Measurements from ENCODE around the gene ORM1. TPM values are rescaled to one million over a fixed set of nuclear protein-coding genes. Genes with fewer than 3 reads are reported as not detected.

ORM1 gene
- total and polyA plus RNA-seq, 10 of the 15 experiments (the other 5 are each of a cell fraction or from before 2014, with no cell fraction given), result 4.4 TPM; not detected in 9

DNA sequence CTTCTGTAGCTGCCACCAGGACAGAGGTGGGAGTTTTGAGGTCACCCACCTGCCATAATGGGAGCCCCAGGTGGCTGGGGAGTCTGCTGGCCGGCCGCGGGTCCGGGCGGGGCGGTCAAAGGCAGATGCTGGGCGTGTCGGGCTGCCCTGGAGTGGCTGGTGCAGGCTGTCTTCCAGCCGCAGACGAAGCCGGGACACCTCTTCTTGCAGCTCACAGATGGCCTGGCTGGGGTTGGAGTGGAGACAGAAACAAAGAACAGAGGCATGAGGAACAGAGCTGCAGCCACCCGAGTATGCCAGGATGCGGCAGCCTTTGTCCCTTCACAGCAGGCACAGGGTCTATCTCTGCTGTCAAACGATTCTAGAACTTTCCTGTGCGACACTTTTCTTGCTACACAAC is 24.8 kb downstream of the ORM1 start (continued):
- no peak for TF ChIP-seq GABPA (IDR thresholded peaks at IDR 0.05; ENCODE audit: low read depth)

DNA sequence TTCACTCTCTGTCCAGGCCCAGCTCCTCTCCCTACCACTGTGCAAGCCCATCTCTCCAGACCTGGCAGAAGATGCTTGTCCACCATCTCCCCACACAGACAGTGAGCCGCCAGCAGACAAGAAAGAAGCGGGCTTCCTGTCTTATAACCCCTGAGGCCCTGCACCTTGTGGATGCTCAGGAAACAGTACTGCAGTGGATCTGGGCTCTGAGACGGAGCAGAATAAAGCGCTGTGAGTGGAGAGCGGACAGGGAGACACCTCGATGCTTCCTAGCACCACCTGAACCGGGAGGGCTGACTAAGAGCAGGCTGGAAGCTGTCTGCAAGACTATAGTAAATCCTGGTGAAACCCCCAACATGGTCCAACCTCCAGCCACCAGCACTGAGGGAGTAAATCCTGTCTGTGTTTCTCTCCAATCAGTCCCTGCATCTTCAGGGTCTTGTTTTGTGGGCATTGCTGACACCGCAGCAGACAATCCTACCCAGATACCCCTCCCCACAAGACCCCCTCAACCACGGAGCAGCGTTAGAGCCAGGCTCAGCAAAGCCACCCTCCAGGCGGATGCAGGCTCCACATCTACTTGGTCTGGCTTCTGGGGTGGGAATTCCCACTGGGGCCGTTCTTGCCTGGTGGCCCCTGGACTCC is 25.5 kb downstream of the ORM1 start:
- no peaks in the 10 kb centered on the region for H4K20me1 ChIP-seq (ENCODE audit: control insufficient read depth, insufficient read depth)
- no peak overlapping the region for H3K4me3 ChIP-seq
- peak overlapping the region; percentile 29 for H3K27ac ChIP-seq (ENCODE audit: control insufficient read depth, insufficient read depth)
- H3K79me2 ChIP-seq (ENCODE audit: control insufficient read depth, insufficient read depth, low read length), result no peaks in the 10 kb centered on the region
- in situ Hi-C loops (cut with MboI), result no loop called here
- intact Hi-C loops (cut with micrococcal nuclease; ENCODE audit: unreplicated experiment), result loop anchor here (2.0 to 10.0 kb wide), 2 partner anchors 34 to 156 kb away; partner anchors contain the start of gene WHRN
- FAIRE-seq (no peak), DNase-seq (ENCODE audit: low read depth, low spot score) (no peak), ATAC-seq (no peak)
- H2AFZ ChIP-seq (ENCODE audit: control insufficient read depth, low read depth, low read length), result no peak overlapping the region
- ChIA-PET POLR2A (interaction anchor here (0.6 to 5.1 kb wide), 8 partner anchors 16 to 42 kb away, joined by 3 to 26 read pairs (median 4); partner anchors contain the start of gene AKNA), CTCF (interaction anchor here (1.4 to 3.3 kb wide), 3 partner anchors 19 to 42 kb away, joined by 4 to 18 read pairs (median 18); no protein-coding TSS in a partner anchor), SMC1A (ENCODE audit: uncharacterized antibody, unreplicated experiment) (interaction anchor here (1.0 to 3.1 kb wide), 11 partner anchors 8 to 269 kb away, joined by 3 to 20 read pairs (median 4); partner anchors contain the start of gene AKNA), RAD21 (ENCODE audit: unreplicated experiment) (interaction anchor here (0.9 to 2.5 kb wide), 13 partner anchors 16 to 269 kb away, joined by 3 to 29 read pairs (median 5); partner anchors contain the start of gene AKNA)
- 45% methylated on average over 12 of the region's 12 CpGs for WGBS (ENCODE audit: insufficient coverage, insufficient replicate concordance, low lambda C conversion rate, missing lambda C conversion rate)
- H3K4me1 ChIP-seq (ENCODE audit: control insufficient read depth, insufficient read depth, low read length), result peaks cover 25% of the 10 kb centered on the region
- H3K4me2 ChIP-seq (ENCODE audit: control insufficient read depth, insufficient read depth), result no peak overlapping the region
- no peaks in the 10 kb centered on the region for H3K27me3 ChIP-seq (replicated peaks in 1 of 2; ENCODE audit: control insufficient read depth in 2 of 2, insufficient read depth in 2 of 2, low read length in 1 of 2)
- peaks cover 52 to 61% of the 10 kb centered on the region in 2 experiments for H3K36me3 ChIP-seq (ENCODE audit: control insufficient read depth in 2 of 2, insufficient read depth in 2 of 2, low read length in 1 of 2)
- BruUV-seq (replicated peaks), result no TSS peak
- no peaks in the 10 kb centered on the region for H3K9me3 ChIP-seq (replicated peaks; ENCODE audit: control insufficient read depth, insufficient read depth, low read length)
- H3K9ac ChIP-seq (ENCODE audit: control insufficient read depth, insufficient read depth, low read length), result no peak overlapping the region
- TF ChIP-seq, protein P1, sequence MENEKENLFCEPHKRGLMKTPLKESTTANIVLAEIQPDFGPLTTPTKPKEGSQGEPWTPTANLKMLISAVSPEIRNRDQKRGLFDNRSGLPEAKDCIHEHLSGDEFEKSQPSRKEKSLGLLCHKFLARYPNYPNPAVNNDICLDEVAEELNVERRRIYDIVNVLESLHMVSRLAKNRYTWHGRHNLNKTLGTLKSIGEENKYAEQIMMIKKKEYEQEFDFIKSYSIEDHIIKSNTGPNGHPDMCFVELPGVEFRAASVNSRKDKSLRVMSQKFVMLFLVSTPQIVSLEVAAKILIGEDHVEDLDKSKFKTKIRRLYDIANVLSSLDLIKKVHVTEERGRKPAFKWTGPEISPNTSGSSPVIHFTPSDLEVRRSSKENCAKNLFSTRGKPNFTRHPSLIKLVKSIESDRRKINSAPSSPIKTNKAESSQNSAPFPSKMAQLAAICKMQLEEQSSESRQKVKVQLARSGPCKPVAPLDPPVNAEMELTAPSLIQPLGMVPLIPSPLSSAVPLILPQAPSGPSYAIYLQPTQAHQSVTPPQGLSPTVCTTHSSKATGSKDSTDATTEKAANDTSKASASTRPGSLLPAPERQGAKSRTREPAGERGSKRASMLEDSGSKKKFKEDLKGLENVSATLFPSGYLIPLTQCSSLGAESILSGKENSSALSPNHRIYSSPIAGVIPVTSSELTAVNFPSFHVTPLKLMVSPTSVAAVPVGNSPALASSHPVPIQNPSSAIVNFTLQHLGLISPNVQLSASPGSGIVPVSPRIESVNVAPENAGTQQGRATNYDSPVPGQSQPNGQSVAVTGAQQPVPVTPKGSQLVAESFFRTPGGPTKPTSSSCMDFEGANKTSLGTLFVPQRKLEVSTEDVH (IDR thresholded peaks at IDR 0.05; ENCODE audit: low read depth, partially characterized antibody), result peak; percentile 35
- no peak for TF ChIP-seq SMAD1 (IDR thresholded peaks at IDR 0.05; ENCODE audit: low read depth, partially characterized antibody)
- 0 out of 2 replicates have a peak, but pooled peaks have one; percentile 1 for TF ChIP-seq POLR2A (IDR thresholded peaks at IDR 0.05; ENCODE audit: low read depth, low read length)
- TF ChIP-seq, protein P2, sequence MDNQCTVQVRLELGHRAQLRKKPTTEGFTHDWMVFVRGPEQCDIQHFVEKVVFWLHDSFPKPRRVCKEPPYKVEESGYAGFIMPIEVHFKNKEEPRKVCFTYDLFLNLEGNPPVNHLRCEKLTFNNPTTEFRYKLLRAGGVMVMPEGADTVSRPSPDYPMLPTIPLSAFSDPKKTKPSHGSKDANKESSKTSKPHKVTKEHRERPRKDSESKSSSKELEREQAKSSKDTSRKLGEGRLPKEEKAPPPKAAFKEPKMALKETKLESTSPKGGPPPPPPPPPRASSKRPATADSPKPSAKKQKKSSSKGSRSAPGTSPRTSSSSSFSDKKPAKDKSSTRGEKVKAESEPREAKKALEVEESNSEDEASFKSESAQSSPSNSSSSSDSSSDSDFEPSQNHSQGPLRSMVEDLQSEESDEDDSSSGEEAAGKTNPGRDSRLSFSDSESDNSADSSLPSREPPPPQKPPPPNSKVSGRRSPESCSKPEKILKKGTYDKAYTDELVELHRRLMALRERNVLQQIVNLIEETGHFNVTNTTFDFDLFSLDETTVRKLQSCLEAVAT (IDR thresholded peaks at IDR 0.05), result no peak
- peak; percentile 79 for TF ChIP-seq SMARCA5 (IDR thresholded peaks at IDR 0.05)
- TF ChIP-seq DPF2 (IDR thresholded peaks at IDR 0.05), result no peak
- no peak for TF ChIP-seq BMI1 (IDR thresholded peaks at IDR 0.05; ENCODE audit: borderline replicate concordance)
- no peak for TF ChIP-seq RCOR1 (conservative IDR thresholded peaks at IDR 0.05; ENCODE audit: low read depth, low read length)
- TF ChIP-seq ZNF622 (IDR thresholded peaks at IDR 0.05), result no peak
- no peak for TF ChIP-seq TCF12 (IDR thresholded peaks at IDR 0.05; ENCODE audit: low read depth, low read length)
- no peak for TF ChIP-seq NFYA (IDR thresholded peaks at IDR 0.05; ENCODE audit: borderline replicate concordance, low read depth, low read length)
- TF ChIP-seq, protein P3, sequence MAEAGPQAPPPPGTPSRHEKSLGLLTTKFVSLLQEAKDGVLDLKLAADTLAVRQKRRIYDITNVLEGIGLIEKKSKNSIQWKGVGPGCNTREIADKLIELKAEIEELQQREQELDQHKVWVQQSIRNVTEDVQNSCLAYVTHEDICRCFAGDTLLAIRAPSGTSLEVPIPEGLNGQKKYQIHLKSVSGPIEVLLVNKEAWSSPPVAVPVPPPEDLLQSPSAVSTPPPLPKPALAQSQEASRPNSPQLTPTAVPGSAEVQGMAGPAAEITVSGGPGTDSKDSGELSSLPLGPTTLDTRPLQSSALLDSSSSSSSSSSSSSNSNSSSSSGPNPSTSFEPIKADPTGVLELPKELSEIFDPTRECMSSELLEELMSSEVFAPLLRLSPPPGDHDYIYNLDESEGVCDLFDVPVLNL (IDR thresholded peaks at IDR 0.05; ENCODE audit: low read depth, low read length), result no peak
- no peak for TF ChIP-seq SUPT20H (IDR thresholded peaks at IDR 0.05; ENCODE audit: borderline replicate concordance, control insufficient read depth, low read depth, low read length)
- TF ChIP-seq BHLHE40 (IDR thresholded peaks at IDR 0.05; ENCODE audit: borderline replicate concordance in 1 of 2, low read depth in 2 of 2, low read length in 1 of 2), result no peak

All from GM12878 (cell line).